Stimulated activated CD4-positive, alpha-beta T cell treated with anti-CD3 and anti-CD28 coated beads, Interleukin-4, amount 100 ng/mL, for 48 hours (primary cell): ENCODE data around the gene TOM1L2.
"Not testable (repeated sequence)": the region's sequence is repeated elsewhere in the genome, so short reads cannot be mapped to it uniquely, and the experiment has no call there.

ENCODE experiments used
- DNase-seq, 2 donors: peaks; one replicate each; pipeline ENCODE4 v3.0.0-alpha.2; 2020; ENCODE audit warnings: low read depth in 2 of 2

Gene TOM1L2

GRCh38 chr17:17924131-17924856, 47.9 kb downstream of the TOM1L2 start:
- no peak for DNase-seq

- no peak for DNase-seq
These were observed 50.1 kb downstream of the TOM1L2 start for GRCh38 chr17:17922070-17922614.

- no peak for DNase-seq
These were observed 50.8 kb downstream of the TOM1L2 start for GRCh38 chr17:17921192-17922069.

GRCh38 chr17:17919169-17920107, 52.8 kb downstream of the TOM1L2 start:
- peak; percentile 42 to 56 for DNase-seq

GRCh38 chr17:17917394-17917793, 54.8 kb downstream of the TOM1L2 start:
- DNase-seq: no peak

- DNase-seq: no peak
These were observed 57.0 kb downstream of the TOM1L2 start for GRCh38 chr17:17915183-17915582.

- DNase-seq: peak; percentile 7 to 9
These were observed 58.4 kb downstream of the TOM1L2 start for GRCh38 chr17:17913695-17914332.

GRCh38 chr17:17912336-17912735, 59.9 kb downstream of the TOM1L2 start:
- not testable (repeated sequence) for DNase-seq

GRCh38 chr17:17911001-17911613, 61.1 kb downstream of the TOM1L2 start:
- no peak for DNase-seq

- no peak for DNase-seq
These were observed 62.1 kb downstream of the TOM1L2 start for GRCh38 chr17:17910060-17910459.

- DNase-seq: no peak
These were observed 63.1 kb downstream of the TOM1L2 start for GRCh38 chr17:17909078-17909477.

GRCh38 chr17:17907469-17907868, 64.7 kb downstream of the TOM1L2 start:
- no peak for DNase-seq

- DNase-seq: no peak
These were observed 65.6 kb downstream of the TOM1L2 start for GRCh38 chr17:17906418-17907215.

- no peak for DNase-seq
These were observed 67.2 kb downstream of the TOM1L2 start for GRCh38 chr17:17905036-17905320.

GRCh38 chr17:17904166-17905035, 67.8 kb downstream of the TOM1L2 start:
- no peak for DNase-seq

- DNase-seq: no peak
These were observed 69.3 kb downstream of the TOM1L2 start for GRCh38 chr17:17902877-17903276.

GRCh38 chr17:17902376-17902775, 69.8 kb downstream of the TOM1L2 start:
- no peak for DNase-seq

GRCh38 chr17:17900615-17901520, 71.3 kb downstream of the TOM1L2 start:
- no peak for DNase-seq
